Stimulated activated naive CD8-positive, alpha-beta T cell treated with anti-CD3 and anti-CD28 coated beads, Interleukin-15, Interleukin-2, amounts not matched to agents 100 ng/mL and 50 ng/mL, for 24 hours (primary cell): ENCODE results near the gene UFD1.

Source experiments
- H3K27ac Mint-ChIP-seq: one replicate; pipeline ENCODE4 v1.8.0; 2021; ENCODE audit warnings: mild to moderate bottlenecking, mixed read lengths
- H3K27me3 Mint-ChIP-seq: one replicate; pipeline ENCODE4 v1.8.0; 2021; ENCODE audit warnings: mixed read lengths
- H3K36me3 Mint-ChIP-seq: one replicate; pipeline ENCODE4 v1.8.0; 2021; ENCODE audit warnings: low read depth, mixed read lengths
- H3K4me1 Mint-ChIP-seq: one replicate; pipeline ENCODE4 v1.8.0; 2021; ENCODE audit warnings: low read depth, mixed read lengths
- H3K4me3 Mint-ChIP-seq: one replicate; pipeline ENCODE4 v1.8.0; 2021; ENCODE audit warnings: mild to moderate bottlenecking, mixed read lengths
- H3K9me3 Mint-ChIP-seq: one replicate; pipeline ENCODE4 v1.8.0; 2021; ENCODE audit warnings: mixed read lengths

The UFD1 gene

GRCh38 chr22:19404676-19405075 lies 74.3 kb downstream of the UFD1 start:
- no peak overlapping the region for H3K4me3 Mint-ChIP-seq
- H3K4me1 Mint-ChIP-seq = no peaks in the 10 kb centered on the region
- no peaks in the 10 kb centered on the region for H3K27me3 Mint-ChIP-seq
- H3K36me3 Mint-ChIP-seq = peaks cover 74% of the 10 kb centered on the region
- H3K27ac Mint-ChIP-seq = no peak overlapping the region
- H3K9me3 Mint-ChIP-seq = no peaks in the 10 kb centered on the region

DNA sequence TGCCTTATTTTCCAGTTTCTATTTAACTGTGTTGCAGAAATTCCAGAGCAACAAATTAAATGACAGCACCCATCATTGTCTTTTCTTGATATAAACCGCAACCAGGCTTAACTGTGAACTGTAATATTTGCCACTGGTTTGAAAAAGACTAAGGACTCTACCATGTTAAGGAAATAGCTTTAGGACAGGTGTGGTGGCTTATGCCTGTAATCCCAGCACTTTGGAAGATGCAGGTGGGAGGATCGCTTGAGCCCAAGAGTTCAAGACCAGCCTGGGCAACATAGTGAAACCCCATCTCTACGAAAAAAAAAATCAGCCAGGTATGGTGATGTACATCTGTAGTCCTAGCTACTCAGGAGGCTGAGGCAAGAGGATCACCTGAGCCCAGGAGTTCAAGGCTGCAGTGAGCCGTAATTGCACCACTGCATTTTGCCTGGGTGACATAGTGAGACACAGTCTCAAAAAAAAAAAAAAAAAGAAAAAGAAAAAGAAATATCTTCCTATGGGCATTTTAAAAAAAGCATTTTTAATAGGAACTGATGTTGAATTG lies 76.3 kb downstream of the UFD1 start:
- H3K4me3 Mint-ChIP-seq = no peak overlapping the region
- no peaks in the 10 kb centered on the region for H3K9me3 Mint-ChIP-seq
- no peaks in the 10 kb centered on the region for H3K27me3 Mint-ChIP-seq
- no peaks in the 10 kb centered on the region for H3K4me1 Mint-ChIP-seq
- H3K36me3 Mint-ChIP-seq = peaks cover 74% of the 10 kb centered on the region
- H3K27ac Mint-ChIP-seq = no peak overlapping the region

DNA sequence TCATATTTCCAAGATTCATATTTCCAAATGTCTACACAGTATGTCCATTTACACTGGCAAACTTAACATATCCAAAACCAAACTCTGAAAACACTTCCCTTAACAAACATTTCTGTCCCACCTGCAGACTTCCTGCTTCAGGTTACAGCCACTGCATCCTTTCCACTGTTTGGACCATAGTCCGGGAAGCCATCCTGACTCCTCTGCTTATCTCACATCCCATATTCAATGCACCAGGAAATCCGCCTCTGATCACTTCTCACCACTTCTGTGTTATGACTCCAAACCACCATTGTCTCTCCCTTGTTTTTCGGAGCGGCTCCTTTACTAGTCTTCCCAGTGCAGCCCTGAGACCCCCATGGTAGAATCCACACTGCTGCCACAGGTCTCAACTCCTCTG lies 77.5 kb downstream of the UFD1 start:
- Mint-ChIP-seq H3K36me3 (peaks cover 68% of the 10 kb centered on the region), H3K9me3 (no peaks in the 10 kb centered on the region), H3K27me3 (no peaks in the 10 kb centered on the region), H3K4me1 (no peaks in the 10 kb centered on the region), H3K4me3 (no peak overlapping the region), H3K27ac (peak overlapping the region; percentile 8)

DNA sequence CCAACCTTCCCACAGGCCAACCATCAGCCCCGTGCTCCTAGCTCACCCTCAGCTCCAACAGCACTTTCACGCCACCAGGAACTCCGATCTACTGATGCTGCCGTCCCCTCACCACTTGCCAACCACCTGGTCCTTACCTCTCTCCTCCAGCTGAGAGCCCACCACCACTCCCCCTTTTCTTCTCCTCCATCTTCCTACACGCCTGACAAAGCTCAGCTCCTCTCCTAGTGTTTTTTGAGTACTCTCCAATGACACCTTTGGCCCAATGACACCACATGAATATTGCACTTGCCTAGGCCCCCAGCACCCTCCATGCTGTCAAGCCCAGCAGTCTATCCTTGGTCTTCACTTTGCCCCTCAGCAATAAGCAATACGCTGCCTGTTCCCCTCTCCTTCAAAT lies 78.1 kb downstream of the UFD1 start:
- H3K4me1 Mint-ChIP-seq = no peaks in the 10 kb centered on the region
- no peak overlapping the region for H3K4me3 Mint-ChIP-seq
- H3K27me3 Mint-ChIP-seq = no peaks in the 10 kb centered on the region
- no peaks in the 10 kb centered on the region for H3K9me3 Mint-ChIP-seq
- no peak overlapping the region for H3K27ac Mint-ChIP-seq
- H3K36me3 Mint-ChIP-seq = peaks cover 65% of the 10 kb centered on the region
